NCI-H524 treated with DMSO at 0.1 percent for 48 hours (cell line): ENCODE measurements around the gene LY6G5B.
A peak's percentile ranks its signal among the peaks of the same experiment; 100 is the strongest.

Experiments
- DNase-seq: peaks from one replicate; lab custom pipeline; 2025; lab: John Stamatoyannopoulos, UW

The LY6G5B gene

DNA sequence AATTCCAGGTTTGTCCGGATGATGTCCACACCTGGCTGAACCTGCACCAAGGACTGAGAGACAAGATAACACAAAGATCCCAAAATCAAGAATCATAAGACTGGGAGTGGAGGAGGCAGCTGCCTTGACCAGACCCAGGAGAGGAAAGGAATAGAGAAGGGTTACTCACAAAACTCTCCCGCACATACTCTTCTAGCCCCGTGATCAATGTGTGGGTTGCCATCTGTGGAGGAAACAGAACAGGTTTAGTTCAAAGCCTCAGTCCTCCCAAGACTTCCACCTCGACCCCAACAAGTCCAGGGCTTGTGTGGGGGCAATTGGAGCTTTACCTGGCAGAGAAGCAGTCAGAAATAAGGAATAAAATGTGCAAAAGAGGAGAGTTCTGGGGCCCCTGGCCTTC is 28.4 kb upstream of the LY6G5B start:
- no peak for DNase-seq

DNA sequence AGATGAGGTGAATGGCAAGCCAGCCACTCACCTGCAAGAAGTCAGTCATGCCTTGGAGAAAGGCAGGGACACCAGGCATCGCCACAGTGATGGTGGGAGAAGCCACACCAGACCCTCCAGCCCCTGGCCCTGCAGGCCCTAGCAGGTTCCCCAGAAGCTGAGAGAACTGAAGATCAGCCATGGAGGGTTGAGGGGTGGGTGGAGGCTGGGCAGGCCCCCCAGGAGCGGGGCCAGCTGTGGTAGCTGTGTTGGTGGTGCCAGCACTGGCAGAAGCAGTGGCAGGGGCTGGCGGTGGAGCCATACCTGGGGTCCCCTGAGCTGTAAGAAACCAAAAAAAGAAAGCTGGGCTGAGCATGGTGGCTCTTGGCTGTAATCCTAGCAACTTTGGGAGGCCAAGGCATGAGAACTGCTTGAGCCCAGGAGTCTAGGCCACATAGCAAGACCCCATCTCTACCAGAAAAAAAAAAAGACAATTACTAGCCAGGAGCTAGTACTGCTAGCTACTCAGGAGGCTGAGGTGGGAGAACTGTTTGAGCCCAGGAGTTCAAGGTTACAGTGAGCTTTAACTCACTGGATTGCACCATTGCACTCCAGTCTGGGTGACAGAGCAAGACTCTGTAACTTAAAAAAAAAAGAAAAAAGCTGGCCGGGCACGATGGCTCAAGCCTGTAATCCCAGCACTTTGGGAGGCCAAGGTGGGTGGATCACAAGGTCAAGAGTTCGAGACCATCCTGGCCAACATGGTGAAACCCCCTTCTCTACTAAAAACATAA is 26.8 kb upstream of the LY6G5B start:
- no peak for DNase-seq

DNA sequence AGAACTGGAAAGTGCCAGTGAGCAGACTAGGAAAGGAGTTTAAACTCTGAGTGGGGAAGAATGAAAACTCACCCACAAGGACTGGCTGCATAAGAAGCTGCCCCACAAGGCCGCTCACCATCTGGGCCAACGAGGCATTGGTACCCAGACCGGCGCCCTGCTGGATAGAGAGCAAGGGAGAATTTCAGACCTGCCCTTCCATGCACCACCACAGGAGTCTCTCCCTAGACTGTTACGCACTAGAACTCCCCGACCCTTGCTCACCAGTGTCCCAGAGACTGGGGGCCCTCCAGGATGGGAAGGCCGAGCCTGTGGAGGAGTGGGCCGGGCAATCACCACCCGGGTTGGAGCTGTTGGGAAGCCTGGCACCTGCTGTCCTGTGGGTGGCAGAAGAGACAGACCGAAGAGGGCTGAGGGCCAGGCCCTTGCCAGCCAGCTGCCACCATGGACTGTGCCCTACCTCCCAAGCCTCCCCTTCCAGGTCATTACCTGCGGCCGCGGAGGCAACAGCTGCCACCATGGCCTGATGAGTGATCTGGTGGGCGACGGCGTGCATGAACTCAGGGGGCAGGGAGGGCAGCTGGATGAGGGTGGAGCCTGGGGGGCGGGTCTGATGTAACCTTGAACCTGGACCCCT is 25.8 kb upstream of the LY6G5B start:
- no peak for DNase-seq

DNA sequence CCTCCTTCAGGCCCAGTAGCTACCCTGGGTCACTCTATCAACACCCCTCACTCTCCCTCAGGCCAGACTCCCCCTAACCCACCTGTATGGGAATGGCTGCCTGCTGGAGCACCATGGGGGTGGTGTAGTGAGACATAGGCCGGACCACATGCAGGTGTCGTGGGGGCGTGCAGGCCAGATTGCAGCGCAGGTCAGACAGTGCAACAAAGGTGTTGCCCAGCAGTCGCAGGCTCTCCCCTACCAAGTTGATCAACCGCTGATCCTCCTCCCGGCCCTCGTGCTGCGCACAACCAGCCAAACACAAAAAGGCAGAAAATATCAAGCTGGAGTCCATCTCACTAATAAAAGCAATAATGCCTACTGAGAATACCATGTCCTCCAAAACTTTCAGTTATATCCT is 24.5 kb upstream of the LY6G5B start:
- no peak for DNase-seq

DNA sequence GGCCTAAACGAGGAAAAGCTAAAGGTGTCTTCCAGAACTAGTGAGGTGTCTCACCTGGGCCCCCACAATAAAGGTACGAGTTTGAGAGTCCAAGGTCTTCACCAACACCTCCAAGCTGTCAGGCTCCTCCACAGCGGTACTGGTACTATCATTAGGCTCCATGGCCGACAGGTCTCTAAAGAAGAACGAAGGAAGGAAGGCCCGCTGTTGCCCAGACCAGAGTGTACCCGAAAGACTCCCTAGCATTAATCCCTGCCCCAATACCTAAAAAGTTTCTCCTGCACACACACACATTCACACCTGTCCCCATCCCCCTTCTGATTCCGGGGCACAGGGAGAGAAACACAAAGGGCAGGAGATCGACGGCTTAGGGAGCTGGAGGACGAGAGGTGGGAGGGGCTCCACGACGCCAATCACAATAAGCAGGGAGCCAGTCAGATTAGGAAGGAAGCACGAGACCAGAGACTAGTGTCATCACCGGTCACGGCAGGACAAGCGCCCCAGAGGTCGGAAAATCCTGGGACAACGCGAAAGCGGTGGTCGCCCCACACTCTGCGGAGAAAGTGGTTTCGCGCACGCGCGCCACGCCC is 18.1 kb upstream of the LY6G5B start:
- peak; percentile 2 for DNase-seq

DNA sequence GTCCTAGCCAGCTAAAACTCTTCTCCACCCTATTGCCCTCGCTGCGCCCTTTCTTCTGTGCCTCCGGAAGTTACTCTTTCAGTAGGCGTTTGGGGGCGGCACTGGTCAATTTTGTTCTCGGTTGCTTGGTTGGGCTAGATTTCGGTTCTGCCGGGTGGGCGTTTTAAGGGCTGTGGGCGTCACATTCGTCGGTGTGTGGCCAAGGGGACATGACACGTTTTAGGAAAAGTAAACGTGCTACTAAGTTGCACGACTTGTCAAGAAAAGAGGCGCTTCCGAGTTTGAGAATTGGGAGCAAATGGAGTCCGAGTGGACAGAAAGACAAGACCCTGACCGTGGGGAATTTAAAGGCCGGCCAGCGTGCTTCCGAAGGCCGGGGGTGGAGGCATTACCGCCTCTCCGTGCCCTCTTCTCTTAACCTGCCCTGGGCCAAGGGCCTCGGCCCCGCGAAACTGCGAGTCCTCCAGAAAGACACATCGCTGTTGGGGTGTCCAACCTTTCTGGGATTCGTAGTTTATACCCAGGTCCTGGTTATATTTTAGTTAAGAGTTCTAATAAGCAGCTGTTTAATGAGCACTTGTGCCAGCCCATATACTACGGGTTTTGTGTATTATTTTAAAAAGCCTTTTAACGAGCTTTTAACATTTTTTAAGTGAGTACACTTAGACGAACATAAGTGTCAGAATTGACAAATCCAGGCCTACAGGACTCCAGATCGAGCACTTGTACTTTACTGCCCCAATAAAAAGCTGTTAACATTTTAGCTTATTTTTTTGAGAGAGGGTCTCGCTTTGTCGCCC is 16.7 kb upstream of the LY6G5B start:
- DNase-seq: no peak

DNA sequence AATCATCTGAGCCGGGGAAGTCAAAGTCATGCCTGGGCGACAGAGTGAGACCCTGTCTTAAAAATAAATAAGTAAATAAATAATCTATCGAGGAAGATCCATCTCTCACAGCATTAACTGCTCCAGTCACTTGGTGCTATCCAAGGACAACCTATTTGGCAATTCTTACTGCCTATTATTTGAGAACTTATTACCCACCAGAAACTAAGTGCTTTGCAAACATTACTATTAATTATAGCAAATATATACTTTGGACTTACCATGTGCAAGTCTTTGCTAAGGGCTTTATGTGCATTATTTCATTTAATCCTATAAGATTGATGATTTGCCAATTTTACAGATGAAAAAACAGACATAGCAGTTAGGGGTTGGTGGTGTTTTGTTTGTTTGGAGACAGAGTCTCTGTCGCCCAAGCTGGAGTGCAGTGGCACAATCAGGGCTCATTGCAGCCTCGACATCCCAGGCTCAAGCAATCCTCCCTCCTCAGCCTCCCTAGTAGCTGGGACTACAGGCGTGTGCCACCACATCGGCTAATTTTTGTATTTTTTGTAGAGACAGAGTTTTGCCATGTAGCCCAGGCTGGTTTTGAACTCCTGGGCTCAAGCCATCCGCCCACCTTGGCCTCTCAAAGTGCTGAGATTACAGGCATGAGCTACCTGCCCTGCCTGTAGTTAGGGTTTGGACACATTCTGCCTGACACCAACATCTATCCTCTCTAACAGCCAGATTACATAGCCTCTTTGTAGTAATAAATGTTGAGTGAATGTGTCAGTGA is 15.0 kb upstream of the LY6G5B start:
- no peak for DNase-seq

DNA sequence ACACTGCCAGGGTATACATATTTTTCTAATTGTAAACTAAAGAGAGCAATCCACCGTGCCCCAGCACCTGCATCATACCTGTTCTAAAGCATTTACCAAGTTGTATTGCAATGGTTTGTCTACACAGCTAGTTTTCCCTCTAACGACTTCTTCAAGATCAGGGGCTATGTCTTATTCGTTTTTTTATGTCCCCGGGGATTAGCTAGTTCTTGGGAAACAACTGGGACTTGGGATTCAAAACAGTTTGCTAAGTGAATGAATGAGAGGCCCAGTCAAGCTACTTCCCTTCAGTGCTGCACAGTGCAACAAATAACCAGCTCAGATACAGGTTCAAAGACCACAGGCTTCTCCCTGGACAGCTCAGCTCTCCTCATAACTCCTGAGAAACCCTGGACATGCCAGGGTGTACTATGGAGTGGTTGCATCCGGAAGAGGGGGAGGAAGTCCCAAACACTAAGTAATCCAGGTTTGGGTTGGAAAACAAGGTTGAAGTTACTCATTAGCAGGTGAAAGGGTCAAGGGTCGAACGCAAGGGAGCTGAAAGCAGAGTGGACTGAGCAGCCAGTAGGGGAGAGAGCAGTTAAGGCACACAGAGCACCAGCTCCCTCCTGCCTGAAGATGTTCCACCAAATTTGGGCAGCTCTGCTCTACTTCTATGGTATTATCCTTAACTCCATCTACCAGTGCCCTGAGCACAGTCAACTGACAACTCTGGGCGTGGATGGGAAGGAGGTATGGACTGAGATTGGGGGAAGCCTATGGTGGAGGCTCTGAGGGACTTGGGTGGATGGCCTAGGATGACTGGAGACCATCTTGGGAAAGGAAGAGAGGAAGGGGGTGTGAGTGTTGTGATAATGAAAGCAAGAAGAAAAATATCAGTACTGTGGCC is 14.2 kb upstream of the LY6G5B start, which contains the start of gene APOM:
TSS of gene APOM (plus strand) at position 546 of the 889 bp plus-strand sequence. CDS start at position 619, 73 bp downstream.
- DNase-seq: no peak

DNA sequence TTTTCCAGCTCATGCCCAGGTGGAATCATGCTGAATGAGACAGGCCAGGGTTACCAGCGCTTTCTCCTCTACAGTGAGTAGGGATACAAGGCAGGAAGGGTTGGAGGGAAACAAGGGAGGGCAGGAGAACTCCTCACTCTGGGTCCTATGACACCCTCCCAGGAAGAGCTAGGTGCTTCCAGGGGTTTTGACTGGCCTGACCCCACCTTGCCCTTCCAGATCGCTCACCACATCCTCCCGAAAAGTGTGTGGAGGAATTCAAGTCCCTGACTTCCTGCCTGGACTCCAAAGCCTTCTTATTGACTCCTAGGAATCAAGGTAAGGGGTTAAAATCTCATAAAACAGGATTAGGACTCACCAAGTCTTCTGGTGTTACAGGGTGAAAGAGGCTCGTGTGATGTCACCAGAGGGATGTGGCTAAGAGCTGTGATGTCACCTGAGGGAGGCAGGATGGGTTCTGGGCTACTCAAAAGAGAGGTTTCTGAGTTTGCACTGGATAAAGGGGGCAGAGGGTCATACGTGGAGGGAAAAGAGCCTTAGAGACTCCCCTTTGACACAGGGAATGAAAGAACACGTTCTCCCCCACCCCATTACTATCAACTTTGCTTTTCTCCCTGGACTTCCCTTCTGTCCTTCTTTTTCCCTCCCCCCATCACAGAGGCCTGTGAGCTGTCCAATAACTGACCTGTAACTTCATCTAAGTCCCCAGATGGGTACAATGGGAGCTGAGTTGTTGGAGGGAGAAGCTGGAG is 12.2 kb upstream of the LY6G5B start:
- no peak for DNase-seq

DNA sequence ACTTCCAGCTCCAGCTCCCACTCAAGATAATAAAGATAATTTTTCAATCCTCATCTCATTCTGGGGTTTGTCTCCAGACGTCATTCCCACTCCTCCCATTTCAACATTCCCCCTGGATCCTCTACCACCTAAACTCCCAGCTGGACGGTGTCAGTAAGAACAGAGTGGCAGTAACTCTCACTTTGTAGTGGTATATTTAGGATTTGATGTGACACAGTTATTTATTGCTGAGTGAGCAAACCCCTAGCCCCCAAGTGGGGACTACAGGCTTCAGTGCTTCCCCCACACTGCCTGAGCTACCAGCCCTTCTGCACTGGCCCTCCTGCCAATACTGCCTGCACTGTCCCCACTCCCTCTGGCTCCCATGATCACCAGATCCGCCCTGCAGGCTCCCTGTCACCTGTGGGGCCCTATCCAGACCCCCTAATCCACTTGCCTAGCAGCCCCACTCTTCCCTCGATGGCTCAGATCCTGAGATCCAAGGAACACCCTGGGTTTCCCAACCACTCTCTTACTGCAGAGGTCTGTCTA is 11.6 kb upstream of the LY6G5B start:
- no peak for DNase-seq

DNA sequence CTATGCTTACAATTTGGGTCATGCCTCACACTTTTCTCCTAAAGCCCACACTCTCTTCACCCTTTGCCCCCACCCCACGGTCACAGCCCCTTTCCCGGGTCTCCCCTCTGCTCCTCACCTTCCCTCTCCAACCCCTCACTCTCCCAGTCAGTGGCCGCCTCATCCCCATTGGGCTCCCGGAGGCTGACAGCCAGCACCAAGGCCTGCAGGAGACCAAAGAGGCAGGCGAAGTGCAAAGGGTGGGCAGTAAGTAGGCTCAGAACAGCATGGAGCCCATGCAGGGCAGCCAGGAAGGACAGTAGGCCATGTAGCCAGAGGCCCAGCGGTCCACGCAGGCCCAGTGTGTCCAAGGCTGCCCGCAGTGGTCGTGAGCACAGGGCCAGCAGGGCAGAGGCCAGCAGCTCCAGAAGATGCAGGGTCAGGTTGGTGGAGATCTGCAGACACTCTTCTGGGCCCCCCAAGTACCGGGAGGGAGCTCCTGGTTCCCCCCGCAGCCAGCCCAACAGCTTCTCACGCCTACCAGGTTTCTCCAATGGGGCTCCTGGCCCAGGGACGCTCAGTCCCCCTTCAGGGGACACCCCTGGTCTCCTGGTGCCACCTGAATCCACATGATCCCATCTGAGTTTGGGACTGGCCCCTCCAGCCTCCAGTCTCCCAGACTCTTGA is 10.7 kb upstream of the LY6G5B start:
- DNase-seq: no peak

DNA sequence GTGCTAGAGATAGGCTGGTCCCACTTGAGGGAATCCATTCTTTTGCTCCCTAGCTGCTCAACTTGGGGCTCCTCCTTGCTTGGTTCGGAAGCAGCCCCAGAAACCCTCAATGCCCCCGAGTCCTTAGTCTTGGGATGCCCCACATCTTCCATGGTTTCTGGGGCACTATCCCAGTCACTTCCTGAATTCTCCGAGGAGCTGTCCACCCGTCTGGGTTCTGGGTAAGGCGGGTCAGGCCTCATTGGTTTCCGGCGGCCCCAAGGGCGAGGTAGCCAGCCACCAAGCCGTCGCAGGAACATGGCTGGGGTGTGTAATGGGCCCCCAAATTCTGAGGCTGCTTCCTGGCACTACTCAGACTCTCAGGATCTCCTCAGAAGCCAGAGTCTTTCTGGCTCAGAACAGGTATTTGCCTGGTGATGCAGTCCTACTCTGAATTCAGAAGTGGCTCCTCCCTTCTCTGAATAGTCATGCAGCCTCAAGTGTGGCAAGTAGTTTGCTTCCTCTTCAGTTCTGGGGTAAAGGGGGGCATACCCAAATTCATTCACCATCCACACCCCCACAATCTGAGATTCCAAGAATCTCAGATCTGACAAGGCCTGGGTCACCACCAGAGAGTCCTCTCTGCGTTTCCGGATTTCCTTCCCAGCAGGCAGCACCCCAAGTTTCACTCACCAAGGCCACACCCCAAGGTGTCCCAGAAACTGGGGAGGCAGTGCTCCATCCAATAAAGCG is 10.0 kb upstream of the LY6G5B start:
- no peak for DNase-seq

DNA sequence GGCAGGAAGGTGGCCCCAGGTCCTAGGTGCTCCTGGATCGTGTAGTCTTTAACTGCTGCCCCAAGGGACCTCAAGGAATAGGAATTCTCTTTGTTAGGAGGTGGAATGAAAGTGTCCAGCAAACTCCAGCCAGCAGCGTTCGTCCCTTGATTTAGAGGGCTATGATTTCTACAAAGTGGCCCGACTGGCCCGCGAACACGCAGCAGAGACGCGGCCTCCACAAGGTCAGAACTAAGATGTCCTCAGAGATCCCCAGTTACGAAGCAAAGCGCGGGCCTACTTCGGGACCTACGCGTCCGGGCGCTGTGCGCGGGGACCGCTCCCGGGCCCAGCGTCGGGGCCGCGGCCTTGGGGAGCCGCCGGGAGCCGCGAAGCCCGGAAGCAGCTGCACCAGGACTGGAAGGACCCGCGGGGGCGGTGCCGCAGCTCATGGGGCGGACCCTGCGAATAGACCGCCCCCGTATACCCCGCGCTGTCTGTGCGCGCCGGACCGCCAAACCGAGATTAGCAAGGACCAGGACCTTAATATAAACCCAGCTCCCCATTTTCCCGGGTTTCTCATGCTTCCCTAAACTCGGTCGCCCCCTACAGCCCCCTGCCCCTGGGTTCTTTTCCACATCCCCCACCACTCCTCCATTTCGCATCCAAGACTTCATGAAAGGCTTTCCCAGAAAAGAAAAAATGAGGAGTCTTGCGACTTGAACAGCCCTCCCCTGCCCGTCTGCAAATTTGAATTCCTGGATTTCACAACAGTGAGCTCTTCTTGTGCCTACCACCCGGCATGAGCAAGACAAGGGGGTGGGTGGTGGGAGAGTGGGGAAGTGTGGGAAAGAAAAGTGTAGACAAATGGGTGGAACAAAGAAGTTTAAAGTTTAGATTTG is 9.2 kb upstream of the LY6G5B start, which contains the start of gene C6orf47:
TSS of gene C6orf47 (minus strand) at position 398 of the 881 bp plus-strand sequence. CDS start 831 bp downstream, outside the sequence.
- DNase-seq: peak; percentile 28

DNA sequence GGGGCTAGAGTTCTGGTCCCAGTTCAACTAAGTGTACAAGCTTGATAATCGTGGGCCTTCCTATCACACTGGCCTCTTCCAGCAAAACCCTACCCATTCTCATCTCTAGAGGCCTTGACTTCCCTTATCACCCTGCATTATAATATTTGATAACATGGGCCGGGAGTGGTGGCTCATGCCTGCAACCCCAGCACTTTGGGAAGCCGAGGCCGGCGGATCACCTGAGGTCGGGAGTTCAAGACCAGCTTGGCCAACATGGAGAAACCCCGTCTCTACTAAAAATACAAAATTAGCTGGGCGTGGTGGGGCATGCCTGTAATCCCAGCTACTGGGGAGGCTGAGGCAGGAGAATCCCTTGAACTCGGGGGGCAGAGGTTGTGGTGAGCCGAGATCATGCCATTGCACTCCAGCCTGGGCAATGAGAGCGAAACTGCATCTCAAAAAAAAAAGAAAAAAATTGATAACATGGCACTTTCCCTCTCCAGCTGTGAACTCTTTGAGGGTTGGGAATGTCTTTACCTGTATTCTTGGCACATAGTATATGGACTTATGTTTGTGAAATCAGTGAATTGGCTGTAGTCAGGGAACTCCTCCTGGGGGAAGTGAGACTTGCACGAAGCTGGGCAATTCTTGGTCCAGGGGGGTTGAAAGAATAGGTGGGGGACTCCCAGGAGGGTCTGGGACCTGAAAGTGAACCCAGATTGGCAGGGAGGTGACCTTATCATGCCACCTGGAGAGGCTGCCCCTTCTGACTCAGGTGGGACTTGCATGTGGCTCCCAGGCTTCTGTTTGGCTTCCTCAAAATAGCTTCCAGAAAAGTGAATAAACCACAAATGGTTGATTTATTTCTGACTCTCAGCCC is 8.3 kb upstream of the LY6G5B start:
- DNase-seq: no peak

DNA sequence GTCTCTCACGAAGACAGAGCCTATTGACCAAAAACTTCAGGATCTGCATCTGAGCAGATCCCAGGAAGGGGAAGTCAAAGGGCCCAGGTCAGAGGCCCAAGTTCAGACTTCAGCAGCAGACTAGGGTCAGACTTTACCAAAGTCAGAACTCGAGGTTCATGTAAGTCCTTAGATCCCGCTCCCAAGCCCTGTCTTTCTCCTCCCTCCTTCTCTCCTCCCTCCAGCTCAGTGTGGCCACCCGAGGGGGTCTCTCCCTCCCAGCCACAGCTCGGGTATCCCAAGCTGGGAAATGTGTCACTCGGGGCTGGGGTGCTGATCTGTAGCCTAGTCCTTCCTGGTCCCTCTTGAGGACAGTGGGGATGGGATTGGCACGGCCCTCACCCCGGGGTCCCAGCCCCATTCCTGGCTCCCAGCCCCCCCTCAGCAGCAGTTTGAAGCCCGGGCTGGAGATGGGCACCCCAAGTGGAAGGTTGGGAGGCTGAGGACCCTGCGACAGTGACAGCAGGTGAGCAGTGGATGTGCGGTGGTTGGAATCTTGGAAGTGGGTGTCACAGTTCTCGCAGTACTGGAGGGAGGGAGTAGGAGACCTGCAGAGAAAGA is 7.6 kb upstream of the LY6G5B start:
- no peak for DNase-seq
